Astrocyte of the hippocampus (primary cell): ENCODE data around the gene PHB1.
"Not testable (repeated sequence)": the region's sequence is repeated elsewhere in the genome, so short reads cannot be mapped to it uniquely, and the experiment has no call there.

Source experiments
- DNase-seq: peaks from one replicate; pipeline ENCODE4 v3.0.0; 2011; ENCODE audit warnings: low read depth, low spot score

PHB1 gene

GRCh38 chr17:49381033-49381432, 33.6 kb downstream of the PHB1 start:
- DNase-seq: no peak

GRCh38 chr17:49379926-49380325, 34.8 kb downstream of the PHB1 start:
- DNase-seq: no peak

GRCh38 chr17:49378311-49378710, 36.4 kb downstream of the PHB1 start:
- no peak for DNase-seq

DNA sequence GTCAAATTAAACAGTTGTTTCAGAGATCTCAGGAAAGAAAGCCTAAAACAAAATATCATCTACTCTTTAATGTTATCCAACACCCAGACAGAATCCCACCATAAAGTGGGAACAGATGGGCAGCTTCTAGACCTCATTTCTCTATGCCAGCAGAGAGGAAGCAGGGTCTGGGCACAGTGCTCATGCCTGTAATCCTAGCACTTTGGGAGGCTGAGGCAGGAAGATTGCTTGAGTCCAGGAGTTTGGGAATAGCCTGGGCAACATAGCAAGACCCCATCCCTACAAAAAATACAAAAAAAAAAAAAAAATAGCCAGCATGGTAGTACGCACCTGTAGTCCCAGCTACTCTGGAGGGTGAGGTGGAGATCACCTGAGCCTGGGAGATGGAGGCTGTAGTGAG, 39.1 kb downstream of the PHB1 start:
- no peak for DNase-seq

DNA sequence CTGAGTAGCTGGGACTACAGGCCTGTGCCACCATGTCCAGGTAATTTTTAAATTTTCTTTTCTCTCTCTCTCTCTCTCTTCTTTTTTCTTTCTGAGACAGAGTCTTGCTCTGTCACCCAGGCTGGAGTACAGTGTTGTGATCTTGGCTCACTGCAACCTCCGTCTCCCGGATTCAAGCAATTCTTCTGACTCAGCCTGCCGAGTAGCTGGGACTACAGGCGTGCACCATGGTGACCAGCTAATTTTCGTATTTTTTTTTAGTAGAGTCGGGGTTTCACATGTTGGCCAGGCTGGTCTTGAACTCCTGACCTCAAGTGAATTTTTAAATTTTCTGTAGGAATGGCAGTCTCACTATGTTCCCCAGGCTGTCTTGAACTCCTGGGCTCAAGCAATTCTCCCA, 41.6 kb downstream of the PHB1 start:
- no peak for DNase-seq

GRCh38 chr17:49372425-49372824, 42.3 kb downstream of the PHB1 start:
- no peak for DNase-seq

DNA sequence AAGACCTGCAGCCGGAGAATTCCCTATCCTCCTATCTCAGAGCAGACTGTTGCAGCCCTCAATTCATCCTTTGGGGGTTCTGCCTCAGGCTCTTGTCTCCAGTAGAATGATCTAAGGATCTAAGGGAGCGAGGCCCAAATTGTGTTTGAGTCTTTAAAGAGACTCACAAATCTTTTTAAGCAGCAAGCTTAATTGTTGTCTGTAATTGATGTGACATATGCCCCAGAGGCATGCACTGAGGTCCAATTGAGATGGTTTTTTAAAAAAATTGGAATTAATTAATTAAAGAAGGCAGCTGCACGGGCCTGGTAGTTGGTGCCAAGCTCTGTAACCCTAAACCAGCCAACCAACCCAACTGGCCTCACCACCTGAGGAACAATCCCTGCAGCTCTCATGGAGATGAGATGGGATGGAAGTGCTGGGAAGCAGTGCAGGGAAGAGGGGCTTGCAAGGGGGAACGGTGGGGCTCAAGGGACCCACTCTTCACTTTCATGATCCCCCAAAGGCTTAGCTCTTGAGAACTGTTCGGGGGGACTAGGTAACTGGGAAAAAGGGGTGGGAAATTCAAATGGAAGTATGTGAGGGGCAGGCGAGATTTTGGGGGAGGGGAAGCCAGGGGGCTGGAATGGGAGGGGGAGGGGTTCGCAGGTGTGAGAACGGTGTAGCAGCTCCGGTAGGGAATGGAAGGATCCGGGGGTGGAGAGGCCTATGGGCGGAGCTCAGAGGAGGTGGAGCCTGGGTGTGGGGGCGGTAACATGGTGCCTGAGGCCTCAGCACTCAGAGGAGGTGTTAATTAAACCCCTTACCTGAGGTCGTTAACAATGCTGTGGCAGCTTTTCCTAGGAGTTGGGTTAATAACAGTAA, 43.5 kb downstream of the PHB1 start:
- DNase-seq: no peak

GRCh38 chr17:49369760-49370159, 44.9 kb downstream of the PHB1 start:
- DNase-seq: no peak

DNA sequence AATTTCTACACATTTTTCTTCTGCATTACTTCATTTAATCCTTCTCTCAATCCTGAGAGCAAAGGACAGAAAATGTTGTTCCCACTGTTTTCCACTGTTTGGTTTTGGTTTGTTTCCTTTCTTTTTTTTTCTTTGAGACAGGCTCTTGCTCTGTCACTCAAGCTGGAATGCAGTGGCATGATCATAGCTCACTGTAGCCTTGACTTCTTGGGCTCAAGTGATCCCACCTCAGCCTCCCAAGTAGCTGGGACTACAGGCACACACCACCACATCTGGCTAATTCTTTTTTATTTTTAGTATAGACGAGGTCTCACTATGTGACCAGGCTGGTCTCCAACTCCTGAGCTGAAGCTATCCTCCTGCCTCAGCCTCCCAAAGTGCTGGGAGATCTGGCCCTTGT, 45.6 kb downstream of the PHB1 start:
- DNase-seq: no peak

DNA sequence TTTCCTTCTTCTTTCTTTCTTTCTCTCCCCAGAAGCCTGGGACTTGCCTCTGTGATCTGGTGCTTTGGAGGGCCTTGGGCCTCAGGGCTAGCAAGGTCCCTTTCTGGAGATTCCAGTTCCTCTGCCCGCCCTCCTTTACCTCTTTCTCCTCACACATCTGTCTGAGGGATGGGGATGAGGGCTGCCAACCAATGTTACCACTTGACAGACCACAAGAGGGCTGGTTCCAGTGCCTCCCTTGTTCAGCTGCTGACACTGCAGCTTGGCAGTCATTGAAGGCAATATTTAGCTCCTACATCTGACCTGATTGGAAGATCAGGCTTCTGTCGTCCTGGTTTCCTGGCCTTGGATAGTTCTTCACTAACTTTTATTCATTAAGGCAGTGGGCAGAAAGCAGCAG, 49.0 kb downstream of the PHB1 start:
- DNase-seq: peak; percentile 36

- DNase-seq: not testable (repeated sequence)
Observed at GRCh38 chr17:49365126-49365525, 49.6 kb downstream of the PHB1 start.

- no peak for DNase-seq
Observed at GRCh38 chr17:49364119-49364518, 50.6 kb downstream of the PHB1 start.

DNA sequence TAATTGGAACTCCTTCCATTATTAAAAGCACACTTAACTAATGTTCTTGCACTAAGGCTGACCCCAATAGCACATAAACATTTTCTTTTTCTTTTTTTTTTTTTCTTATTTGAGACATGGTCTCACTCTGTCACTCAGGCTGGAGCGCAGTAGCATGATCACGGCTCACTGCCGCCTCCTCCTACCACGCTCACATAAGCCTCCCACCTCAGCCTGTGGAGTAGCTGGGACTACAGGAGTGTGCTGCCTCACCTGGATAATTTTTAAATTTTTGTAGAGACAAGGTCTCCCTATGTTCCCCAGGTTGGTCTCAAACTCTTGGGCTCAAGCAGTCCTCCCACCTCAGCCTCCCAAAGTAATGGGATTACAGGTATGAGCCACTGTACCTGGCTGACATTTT, 51.4 kb downstream of the PHB1 start:
- DNase-seq: no peak

- DNase-seq: no peak
Observed at GRCh38 chr17:49362723-49363117, 52.0 kb downstream of the PHB1 start.

DNA sequence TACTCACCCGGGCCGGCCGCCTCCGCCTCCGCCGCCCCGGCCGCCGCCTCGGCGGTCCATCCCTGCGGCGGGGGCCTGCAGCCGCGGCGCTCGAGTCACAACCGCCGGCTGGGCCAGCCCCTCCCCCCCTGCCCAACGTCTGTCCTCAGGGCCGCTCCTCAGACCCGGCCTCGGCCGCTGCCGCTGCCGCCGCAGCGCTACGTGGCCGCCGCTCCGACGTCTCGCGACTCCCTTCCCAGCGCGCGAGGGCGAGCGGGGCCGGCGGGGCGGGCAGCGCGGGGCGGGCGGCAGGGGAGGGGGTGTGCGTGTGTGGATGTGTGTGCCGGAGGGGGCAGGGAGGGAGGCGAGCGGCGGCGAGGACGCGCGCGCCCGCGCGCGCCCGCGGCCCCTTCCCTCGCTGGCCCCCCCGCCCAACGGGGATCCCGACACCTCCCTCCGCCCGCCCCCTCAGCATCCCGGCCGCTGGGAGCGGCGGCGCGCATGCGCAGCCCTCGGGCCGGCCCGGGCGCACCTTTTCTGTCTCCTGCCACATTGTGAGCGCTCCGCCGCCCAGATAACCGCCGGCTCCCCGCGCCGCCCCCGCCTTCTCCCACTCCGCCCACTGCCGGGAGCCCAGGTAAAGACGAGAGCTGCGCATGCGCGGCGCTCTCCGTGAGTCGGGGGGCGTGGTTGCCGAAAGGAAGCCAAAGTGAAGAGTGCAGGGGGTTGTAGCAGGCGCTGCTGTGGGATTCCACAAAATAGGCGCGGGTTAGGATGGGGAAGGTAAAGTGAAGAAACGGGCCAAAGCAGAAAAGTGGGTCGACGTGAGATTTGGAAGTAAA, 52.6 kb downstream of the PHB1 start, which contains the start of gene ZNF652:
Gene ZNF652 (minus strand): TSS at position 349 of the 821 bp plus-strand sequence. CDS start 44,525 bp downstream, outside the sequence.
- DNase-seq: peak; percentile 96

DNA sequence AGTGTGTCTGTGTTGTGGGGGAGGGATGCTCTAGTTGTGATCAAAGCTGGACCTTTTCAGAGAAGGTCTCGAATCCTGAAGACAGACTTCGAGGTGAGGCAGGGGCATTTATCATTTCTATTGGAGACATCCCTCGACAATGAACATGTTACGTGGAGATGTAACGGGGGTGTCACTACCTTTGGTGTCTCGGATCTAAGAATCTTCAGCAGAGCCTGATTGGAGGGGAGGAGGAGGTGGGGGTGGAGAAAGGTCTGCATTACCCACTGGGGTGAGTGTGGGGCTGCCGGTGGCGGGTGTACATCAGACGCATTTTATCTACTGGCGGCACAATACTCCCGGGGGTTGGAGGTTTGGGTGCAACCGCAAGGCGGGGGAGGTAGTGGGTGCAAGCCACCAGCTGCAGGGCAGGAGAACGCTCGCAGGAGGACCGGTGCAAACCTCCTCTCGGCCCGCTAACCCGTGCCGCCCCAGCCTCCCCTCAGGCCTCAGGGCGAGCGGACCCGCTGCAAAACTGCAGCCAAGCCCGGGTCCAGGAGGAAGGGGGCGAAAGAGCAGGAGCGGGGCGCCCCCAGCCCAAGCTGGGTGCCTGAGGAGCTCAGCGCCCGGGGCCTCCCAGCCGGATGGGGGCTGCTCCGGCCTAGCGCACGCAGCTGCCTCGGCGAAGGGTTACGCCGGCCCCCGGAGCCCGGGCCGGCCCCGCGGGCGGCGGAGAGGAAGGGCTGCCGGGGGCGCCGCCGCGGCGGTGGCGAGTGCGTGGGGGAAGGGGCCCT, 53.4 kb downstream of the PHB1 start:
- DNase-seq: peak; percentile 51

GRCh38 chr17:49360796-49361128, 53.9 kb downstream of the PHB1 start:
- no peak for DNase-seq

DNA sequence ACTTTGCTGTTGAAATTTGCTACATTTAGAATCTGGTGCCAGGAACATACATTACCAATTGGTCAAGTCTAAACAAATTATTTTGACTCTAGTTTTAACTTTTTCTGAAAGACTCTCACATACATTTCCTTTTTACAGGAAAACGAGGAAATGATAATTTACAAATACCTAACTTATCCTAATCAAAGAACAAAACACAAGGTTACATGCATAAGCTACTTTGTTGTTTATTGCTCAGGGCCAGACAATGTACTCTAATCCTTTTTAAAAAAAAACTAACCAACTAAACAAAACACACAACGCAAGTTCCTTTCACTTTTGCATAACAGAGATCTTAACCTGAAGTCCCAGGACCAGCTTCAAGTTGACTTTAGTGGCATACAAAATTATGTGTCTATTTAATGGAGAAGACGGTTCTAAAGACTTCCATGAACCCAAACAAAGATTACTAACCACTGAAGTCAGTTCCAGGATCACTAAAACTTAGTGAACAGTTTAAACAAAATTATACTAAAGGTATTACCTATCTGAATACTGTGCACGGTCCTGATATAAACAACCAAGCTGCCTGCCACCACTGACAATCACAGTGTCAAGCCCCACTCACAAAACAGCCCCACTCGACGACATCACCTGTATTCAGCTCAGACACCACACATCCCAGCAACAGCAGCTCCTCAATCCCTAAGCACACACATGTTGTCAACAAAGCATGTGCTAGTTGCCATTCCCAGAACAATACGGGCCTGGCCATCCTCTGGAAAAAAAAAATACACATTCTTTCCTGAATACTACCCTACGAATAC, 54.5 kb downstream of the PHB1 start:
- DNase-seq: peak; percentile 14

GRCh38 chr17:49358641-49359247, 55.9 kb downstream of the PHB1 start:
- DNase-seq: peak; percentile 12

GRCh38 chr17:49357516-49357915, 57.2 kb downstream of the PHB1 start:
- no peak for DNase-seq

DNA sequence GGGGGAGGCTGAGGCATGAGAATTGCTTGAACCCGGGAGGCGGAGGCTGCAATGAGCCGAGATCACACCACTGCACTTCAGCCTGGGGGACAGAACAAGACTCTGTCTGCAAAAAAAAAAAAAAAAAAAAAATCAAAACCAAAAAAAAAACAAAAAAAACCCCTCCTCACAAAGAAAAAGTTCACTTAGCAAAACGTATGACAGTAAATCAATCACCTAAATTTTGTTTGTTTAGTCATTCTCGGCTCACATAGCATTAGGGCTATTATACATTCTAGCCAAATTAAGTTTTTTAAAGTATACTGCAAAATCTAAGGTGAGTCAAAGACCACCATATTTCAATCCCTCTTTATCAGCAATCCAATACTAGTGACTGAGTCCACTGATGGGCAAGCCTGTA, 58.4 kb downstream of the PHB1 start:
- DNase-seq: no peak
